Measurements from ENCODE around the gene SLC12A7.

SLC12A7 gene

DNA sequence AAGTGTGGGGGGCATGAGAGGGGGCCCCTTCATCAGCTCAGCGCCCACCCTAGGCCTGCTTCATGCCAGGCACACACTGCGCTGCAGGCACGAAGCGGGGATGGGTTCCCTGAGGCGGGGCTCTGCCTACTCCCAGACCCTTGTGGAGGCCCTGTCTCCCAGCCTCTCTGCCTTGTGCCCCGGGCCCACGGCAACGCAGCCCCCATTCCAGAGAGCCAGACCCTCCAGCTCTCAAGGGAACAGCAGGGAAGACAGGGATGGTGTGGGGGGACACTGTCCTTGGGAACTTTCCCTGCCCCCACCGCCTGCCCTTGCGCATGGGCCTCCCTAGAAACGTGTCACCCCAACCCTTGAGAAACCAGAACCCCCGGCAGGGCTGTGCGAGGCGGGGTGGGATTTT is 10.0 kb upstream of the SLC12A7 start:
- no peak overlapping the region for H3K9ac ChIP-seq (ENCODE audit: low read length)
- no peak for DNase-seq (ENCODE audit: low read depth)
- no peak overlapping the region for H3K4me3 ChIP-seq (ENCODE audit: low read length)
- H3K4me1 ChIP-seq (ENCODE audit: control insufficient read depth, insufficient read depth, low read length), result peaks cover 15% of the 10 kb centered on the region
- H3K9me3 ChIP-seq (ENCODE audit: control insufficient read depth, low read length), result no peaks in the 10 kb centered on the region
- H3K27me3 ChIP-seq (replicated peaks; ENCODE audit: control insufficient read depth, insufficient read depth, low read length), result peaks cover 52% of the 10 kb centered on the region
- H3K36me3 ChIP-seq (ENCODE audit: control insufficient read depth, insufficient read depth, low read length, severe bottlenecking), result no peaks in the 10 kb centered on the region

DNA sequence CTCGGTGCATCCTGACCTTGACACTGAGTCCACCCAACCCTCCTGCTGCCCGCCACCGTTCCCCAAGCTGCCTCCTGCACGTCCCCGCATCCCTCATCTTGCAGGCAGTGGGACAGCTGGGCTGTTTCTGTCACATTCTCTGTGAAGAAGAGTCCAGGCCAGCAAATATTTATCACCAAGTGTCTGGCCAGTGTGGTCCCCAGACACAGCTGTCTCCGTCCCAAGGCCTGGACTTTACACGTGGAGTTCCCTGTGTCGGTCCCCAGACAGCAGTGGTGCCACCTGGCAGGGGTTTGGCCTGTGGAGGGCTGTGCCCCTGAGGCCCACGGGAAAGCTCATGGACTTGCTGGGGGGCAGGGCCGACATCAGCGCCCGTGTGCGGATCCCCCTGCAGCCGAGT is 9.2 kb upstream of the SLC12A7 start:
- H3K36me3 ChIP-seq (ENCODE audit: control insufficient read depth, insufficient read depth, low read length, severe bottlenecking), result no peaks in the 10 kb centered on the region
- no peak for DNase-seq (ENCODE audit: low read depth)
- peaks cover 15% of the 10 kb centered on the region for H3K4me1 ChIP-seq (ENCODE audit: control insufficient read depth, insufficient read depth, low read length)
- H3K4me3 ChIP-seq (ENCODE audit: low read length), result no peak overlapping the region
- H3K9ac ChIP-seq (ENCODE audit: low read length), result no peak overlapping the region
- H3K27me3 ChIP-seq (replicated peaks; ENCODE audit: control insufficient read depth, insufficient read depth, low read length), result peaks cover 57% of the 10 kb centered on the region
- H3K9me3 ChIP-seq (ENCODE audit: control insufficient read depth, low read length), result no peaks in the 10 kb centered on the region

DNA sequence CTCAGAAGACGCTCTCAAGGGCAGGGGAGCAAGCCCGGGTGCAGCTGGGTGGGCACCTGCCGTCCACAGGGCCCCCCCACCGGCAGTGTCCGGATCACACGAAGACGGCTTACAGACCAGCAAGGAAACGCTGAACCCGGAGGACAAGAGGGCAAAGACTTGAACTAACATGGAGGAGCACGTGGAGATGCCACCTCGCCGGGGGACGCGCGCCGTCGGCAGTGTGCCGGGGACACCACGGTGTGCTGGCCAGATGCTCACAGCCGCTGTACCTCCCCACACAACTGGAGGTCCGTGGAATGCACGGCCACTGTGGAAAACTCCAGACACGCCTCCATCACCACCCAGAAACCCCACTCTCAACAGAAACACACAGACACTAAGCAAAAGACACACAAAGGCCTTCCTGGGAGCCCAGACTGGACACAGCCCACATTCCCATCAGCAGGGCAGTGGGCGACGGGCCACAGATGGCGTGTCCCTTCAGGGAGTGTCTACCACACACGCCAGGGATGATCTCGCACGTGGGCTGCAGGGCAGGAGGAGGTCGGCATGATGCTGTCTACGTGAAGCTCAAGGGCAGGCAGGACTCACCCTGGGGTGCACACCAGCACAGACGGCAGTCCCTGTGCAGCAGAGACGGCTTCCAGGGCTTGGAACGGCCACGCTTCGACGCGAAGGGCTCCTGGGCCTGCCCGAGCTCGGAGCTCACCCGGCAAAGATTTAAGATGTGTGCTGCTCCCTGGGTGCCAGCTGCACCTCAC is 8.6 kb upstream of the SLC12A7 start:
- Histone ChIP-seq H3K4me1 (ENCODE audit: control insufficient read depth, insufficient read depth, low read length) (peaks cover 15% of the 10 kb centered on the region), H3K27me3 (replicated peaks; ENCODE audit: control insufficient read depth, insufficient read depth, low read length) (peaks cover 57% of the 10 kb centered on the region), H3K9me3 (ENCODE audit: control insufficient read depth, low read length) (no peaks in the 10 kb centered on the region), H3K36me3 (ENCODE audit: control insufficient read depth, insufficient read depth, low read length, severe bottlenecking) (no peaks in the 10 kb centered on the region), H3K9ac (ENCODE audit: low read length) (no peak overlapping the region), H3K4me3 (ENCODE audit: low read length) (no peak overlapping the region)
- no peak for DNase-seq (ENCODE audit: low read depth)

DNA sequence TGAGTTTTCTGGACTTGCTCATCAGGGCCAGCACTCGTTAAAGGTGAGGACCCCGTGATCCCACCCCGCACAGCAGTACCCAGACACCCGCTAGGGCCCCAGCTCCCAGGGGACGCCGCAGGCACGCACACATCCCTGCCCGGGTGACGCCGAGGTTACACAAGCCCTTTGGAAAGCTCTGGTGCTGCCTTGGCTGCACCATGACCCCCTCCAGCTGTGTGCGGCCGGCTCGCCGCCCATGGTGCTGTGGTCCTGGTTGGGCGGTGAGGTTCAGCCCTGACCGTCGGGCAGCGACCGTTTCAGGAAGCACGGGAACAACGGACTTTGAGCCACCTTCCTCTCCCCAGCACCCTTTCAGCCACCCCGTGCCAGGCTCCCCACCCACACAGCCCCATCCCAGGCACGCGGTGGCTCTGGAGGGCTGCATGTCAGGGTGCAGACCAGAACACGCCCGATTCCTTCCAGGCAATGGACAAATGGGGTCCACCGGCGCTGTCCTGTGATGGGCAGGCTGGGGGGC is 7.5 kb upstream of the SLC12A7 start:
- H3K9ac ChIP-seq (ENCODE audit: low read length), result no peak overlapping the region

DNA sequence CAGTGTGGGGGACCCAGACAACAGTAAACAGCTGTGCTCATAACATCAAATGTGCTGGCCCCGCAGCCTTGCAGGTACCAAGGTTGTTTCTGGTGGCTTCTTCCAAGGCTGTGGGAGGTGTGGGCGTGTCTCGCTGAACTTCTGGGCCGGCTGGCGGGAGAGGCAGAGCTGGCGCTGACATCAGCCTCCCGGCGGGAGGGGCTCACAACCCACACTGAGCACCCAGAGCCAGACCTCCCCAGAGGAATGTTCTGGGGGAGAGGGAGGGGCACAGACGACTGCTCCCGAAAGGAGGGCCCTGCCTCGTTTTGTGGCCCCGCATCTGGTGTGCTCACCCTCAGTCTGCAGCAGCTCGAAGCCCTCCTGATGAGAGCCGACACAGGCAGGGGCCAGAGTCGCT is 6.9 kb upstream of the SLC12A7 start:
- Histone ChIP-seq H3K4me1 (ENCODE audit: control insufficient read depth, insufficient read depth, low read length) (no peaks in the 10 kb centered on the region), H3K9ac (ENCODE audit: low read length) (no peak overlapping the region), H3K36me3 (ENCODE audit: control insufficient read depth, insufficient read depth, low read length, severe bottlenecking) (no peaks in the 10 kb centered on the region), H3K9me3 (ENCODE audit: control insufficient read depth, low read length) (no peaks in the 10 kb centered on the region), H3K4me3 (ENCODE audit: low read length) (no peak overlapping the region), H3K27me3 (replicated peaks; ENCODE audit: control insufficient read depth, insufficient read depth, low read length) (peaks cover 63% of the 10 kb centered on the region)
- no peak for DNase-seq (ENCODE audit: low read depth)

More for the DNA sequence above, 7.5 kb upstream of the SLC12A7 start:
- Histone ChIP-seq H3K36me3 (ENCODE audit: control insufficient read depth, insufficient read depth, low read length, severe bottlenecking) (no peaks in the 10 kb centered on the region), H3K9me3 (ENCODE audit: control insufficient read depth, low read length) (no peaks in the 10 kb centered on the region), H3K4me3 (ENCODE audit: low read length) (no peak overlapping the region), H3K27me3 (replicated peaks; ENCODE audit: control insufficient read depth, insufficient read depth, low read length) (peaks cover 60% of the 10 kb centered on the region), H3K4me1 (ENCODE audit: control insufficient read depth, insufficient read depth, low read length) (peaks cover 5% of the 10 kb centered on the region)
- DNase-seq (ENCODE audit: low read depth), result no peak

DNA sequence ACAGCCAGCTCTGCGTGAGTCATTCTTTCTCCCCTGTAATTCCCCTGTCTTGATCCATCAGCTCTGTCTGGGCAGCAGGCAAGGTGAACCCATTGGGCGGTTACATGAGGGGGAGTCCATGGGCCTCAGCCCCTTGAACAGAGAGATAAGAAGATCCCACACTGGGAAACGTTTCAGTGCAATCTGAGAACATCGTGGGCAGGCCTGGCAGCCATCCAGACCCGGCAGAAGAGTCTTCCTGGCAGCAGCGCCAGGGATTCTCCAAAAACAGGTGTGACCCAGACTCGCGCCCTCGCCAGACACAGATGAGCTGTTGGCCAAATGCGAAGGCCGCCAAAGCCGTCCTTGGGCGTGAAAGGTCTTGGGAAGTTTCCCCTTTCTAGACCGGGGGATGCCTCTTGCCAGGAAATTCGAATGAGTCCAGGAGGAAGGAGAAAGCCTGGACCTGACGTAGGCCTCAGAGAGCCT is 6.4 kb upstream of the SLC12A7 start:
- Histone ChIP-seq H3K36me3 (ENCODE audit: control insufficient read depth, insufficient read depth, low read length, severe bottlenecking) (no peaks in the 10 kb centered on the region), H3K9ac (ENCODE audit: low read length) (no peak overlapping the region), H3K4me3 (ENCODE audit: low read length) (no peak overlapping the region), H3K27me3 (replicated peaks; ENCODE audit: control insufficient read depth, insufficient read depth, low read length) (peaks cover 64% of the 10 kb centered on the region), H3K9me3 (ENCODE audit: control insufficient read depth, low read length) (no peaks in the 10 kb centered on the region), H3K4me1 (ENCODE audit: control insufficient read depth, insufficient read depth, low read length) (no peaks in the 10 kb centered on the region)
- no peak for DNase-seq (ENCODE audit: low read depth)

DNA sequence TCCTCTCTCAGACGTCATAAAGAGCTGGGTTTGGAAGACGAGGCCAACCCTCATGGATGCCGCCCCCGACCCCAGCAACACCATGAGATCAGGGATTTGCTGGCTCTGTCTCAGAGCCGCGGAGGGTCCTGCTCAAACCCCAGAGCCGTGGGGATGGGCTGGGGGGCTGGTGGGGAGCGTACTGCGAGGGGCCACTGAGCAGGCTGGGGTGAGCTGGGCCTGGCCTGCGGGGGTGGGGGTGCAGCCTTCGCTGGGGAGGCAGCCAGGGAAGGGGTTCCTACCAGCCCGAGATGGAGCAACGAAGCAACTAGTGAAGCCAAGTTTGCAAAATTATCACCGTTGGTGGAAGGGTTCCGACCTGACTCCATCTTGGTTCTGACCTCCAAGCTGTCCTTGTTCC is 5.1 kb upstream of the SLC12A7 start:
- Histone ChIP-seq H3K9ac (ENCODE audit: low read length) (no peak overlapping the region), H3K27me3 (replicated peaks; ENCODE audit: control insufficient read depth, insufficient read depth, low read length) (peaks cover 64% of the 10 kb centered on the region), H3K9me3 (ENCODE audit: control insufficient read depth, low read length) (no peaks in the 10 kb centered on the region), H3K4me3 (ENCODE audit: low read length) (no peak overlapping the region), H3K4me1 (ENCODE audit: control insufficient read depth, insufficient read depth, low read length) (no peaks in the 10 kb centered on the region), H3K36me3 (ENCODE audit: control insufficient read depth, insufficient read depth, low read length, severe bottlenecking) (no peaks in the 10 kb centered on the region)
- DNase-seq (ENCODE audit: low read depth), result no peak

DNA sequence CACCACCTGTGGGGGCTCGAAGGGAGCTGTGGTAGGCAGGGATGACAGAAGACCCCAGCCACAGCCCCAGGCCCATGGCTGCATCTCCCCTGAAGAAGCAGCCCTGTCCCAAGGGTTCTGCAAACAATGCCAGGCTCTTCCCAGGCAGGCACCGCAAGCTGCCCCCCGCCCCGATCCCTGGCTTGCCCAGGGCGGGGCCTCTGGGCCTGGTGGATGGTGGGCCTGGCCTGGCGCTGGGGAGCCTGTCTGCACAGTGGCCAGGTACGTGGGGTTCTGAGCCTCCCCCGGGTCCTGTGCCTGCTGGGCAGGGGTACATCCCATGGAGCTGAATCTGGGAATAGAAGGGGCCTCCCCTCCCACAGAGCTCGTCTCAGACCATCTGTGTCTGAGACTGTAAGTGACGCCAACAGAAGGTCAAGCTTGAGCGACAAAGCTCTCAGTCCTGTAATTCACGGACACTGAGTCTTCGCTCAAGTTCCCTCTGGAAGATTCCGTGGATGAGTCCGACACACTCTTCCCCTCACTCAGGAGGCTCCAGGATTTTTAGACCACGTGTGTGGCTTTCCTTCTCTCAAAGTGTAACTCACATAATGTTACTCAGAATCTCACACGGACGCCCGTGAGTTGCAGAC is 4.4 kb upstream of the SLC12A7 start:
- H3K4me1 ChIP-seq (ENCODE audit: control insufficient read depth, insufficient read depth, low read length), result no peaks in the 10 kb centered on the region
- H3K9me3 ChIP-seq (ENCODE audit: control insufficient read depth, low read length), result no peaks in the 10 kb centered on the region
- DNase-seq (ENCODE audit: low read depth), result no peak
- H3K36me3 ChIP-seq (ENCODE audit: control insufficient read depth, insufficient read depth, low read length, severe bottlenecking), result no peaks in the 10 kb centered on the region
- H3K4me3 ChIP-seq (ENCODE audit: low read length), result no peak overlapping the region
- H3K27me3 ChIP-seq (replicated peaks; ENCODE audit: control insufficient read depth, insufficient read depth, low read length), result peaks cover 59% of the 10 kb centered on the region
- no peak overlapping the region for H3K9ac ChIP-seq (ENCODE audit: low read length)

DNA sequence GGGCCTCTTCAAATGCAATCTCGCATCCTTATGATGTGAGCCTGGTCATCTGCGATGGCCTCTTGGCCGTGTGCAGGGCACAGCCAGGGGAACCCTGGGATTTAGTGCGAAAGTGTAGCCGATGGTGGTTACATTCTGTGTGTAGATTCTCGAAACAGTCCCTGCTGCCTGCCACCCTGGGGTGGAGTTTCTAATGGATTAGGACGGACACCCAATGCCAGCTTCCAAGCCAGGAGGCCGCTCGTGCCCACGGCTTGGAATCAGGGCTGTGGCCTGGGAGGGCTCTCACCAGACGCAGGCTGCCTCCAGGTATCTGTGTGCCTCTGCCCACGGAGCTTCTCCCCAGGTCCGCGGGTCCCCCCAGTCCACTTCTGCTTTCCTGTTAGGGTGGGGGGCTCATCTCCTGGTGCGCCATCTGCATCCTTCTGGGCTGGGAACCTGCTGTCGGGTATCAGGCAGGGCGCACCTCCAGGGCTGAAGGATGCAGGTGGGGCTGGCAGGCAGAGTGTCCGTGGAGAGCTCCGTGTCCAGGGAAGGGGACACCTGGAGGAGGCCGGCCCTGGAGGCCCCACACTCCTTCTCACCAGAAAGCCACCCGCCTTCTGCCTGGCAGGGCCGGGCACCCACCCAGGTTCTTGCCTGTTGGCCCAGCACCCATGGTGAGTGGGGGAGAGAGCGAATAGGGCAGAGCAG is 3.4 kb upstream of the SLC12A7 start:
- peaks cover 50% of the 10 kb centered on the region for H3K27me3 ChIP-seq (replicated peaks; ENCODE audit: control insufficient read depth, insufficient read depth, low read length)
- no peaks in the 10 kb centered on the region for H3K9me3 ChIP-seq (ENCODE audit: control insufficient read depth, low read length)
- peaks cover 6% of the 10 kb centered on the region for H3K4me1 ChIP-seq (ENCODE audit: control insufficient read depth, insufficient read depth, low read length)
- no peak overlapping the region for H3K4me3 ChIP-seq (ENCODE audit: low read length)
- no peak overlapping the region for H3K9ac ChIP-seq (ENCODE audit: low read length)
- H3K36me3 ChIP-seq (ENCODE audit: control insufficient read depth, insufficient read depth, low read length, severe bottlenecking), result no peaks in the 10 kb centered on the region
- DNase-seq (ENCODE audit: low read depth), result no peak

DNA sequence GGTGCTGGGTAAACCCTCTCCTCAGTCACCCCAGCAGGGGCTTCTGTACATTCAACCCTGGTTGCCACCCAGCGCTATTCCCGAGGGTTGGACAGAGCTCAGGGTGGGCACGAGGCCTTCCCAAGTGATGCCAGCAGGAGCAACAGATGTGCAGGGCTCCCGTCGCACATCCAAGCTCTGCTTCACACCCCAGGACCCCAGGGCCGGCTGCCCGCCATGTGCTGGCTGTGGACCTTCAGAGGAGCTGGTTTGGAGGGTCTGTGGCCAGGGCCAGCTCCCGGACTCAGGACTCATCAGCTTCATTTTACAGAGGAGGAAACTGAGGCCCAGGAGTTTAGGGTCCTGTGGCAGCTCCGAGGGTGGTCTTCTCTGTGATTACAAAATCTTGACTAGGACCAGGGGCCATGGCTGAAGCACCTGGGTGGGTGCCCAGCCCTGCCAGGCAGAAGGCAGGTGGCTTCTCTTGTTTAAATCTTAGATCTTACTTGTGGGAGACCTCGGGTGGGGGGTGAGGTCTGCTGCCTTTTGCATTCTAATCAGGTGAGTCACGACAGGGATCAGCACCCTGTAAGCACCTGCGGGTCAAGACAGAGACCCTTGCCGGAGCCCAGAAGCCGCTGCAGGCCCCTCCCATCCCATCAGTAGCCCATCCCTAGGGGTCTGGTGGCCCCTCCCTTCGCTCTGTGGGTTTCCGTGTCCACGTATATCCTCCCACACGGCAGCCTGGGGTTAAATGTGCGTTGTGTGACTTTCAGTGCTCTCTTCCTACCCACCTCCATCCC is 2.1 kb upstream of the SLC12A7 start:
- Histone ChIP-seq H3K36me3 (ENCODE audit: control insufficient read depth, insufficient read depth, low read length, severe bottlenecking) (no peaks in the 10 kb centered on the region), H3K4me3 (ENCODE audit: low read length) (no peak overlapping the region), H3K4me1 (ENCODE audit: control insufficient read depth, insufficient read depth, low read length) (peaks cover 7% of the 10 kb centered on the region), H3K9me3 (ENCODE audit: control insufficient read depth, low read length) (no peaks in the 10 kb centered on the region), H3K27me3 (replicated peaks; ENCODE audit: control insufficient read depth, insufficient read depth, low read length) (peaks cover 38% of the 10 kb centered on the region), H3K9ac (ENCODE audit: low read length) (no peak overlapping the region)
- no peak for DNase-seq (ENCODE audit: low read depth)

DNA sequence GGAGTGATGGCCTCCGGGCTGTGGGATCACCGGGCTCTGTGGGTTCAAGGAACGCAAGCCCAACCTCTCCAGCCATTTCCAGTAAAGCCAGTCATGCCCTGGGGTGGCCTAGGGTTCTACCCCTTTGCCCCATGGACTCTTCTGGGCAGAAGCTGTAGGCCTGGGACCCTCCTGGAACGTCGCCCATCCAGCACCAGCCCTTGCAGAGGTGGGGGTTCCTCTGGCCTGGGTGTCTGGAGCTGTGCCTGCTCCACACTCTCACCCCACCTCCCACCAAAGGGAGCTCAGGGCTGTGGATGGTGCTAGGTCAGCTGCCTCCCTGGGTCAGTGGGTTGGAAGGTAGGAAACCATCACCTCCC is 1.4 kb upstream of the SLC12A7 start:
- no peak for DNase-seq (ENCODE audit: low read depth)
- no peaks in the 10 kb centered on the region for H3K9me3 ChIP-seq (ENCODE audit: control insufficient read depth, low read length)
- H3K27me3 ChIP-seq (replicated peaks; ENCODE audit: control insufficient read depth, insufficient read depth, low read length), result peaks cover 31% of the 10 kb centered on the region
- H3K36me3 ChIP-seq (ENCODE audit: control insufficient read depth, insufficient read depth, low read length, severe bottlenecking), result no peaks in the 10 kb centered on the region
- peaks cover 7% of the 10 kb centered on the region for H3K4me1 ChIP-seq (ENCODE audit: control insufficient read depth, insufficient read depth, low read length)
- H3K9ac ChIP-seq (ENCODE audit: low read length), result no peak overlapping the region
- H3K4me3 ChIP-seq (ENCODE audit: low read length), result no peak overlapping the region

All from adipocyte (in vitro differentiated cells).